GM12878 (cell line): Measurements from ENCODE around the gene IBTK. TPM values are rescaled to one million over a fixed set of nuclear protein-coding genes. Genes with fewer than 3 reads are reported as not detected.

Source experiments
- CHD2 ChIP-seq: IDR thresholded peaks from 2 replicates; pipeline ENCODE4 v1.6.1; 2011; ENCODE audit warnings: low read depth, low read length, improper control_type of control experiment, borderline replicate concordance
- FOXM1 ChIP-seq: IDR thresholded peaks from 2 replicates; pipeline ENCODE4 v1.6.1; 2012; ENCODE audit warnings: low read depth, mild to moderate bottlenecking, inconsistent platforms, low read length, moderate library complexity
- HDAC2 ChIP-seq: fragments of 200-600 bp; sonication (generic); IDR thresholded peaks from 2 replicates; pipeline ENCODE4 v1.6.1; 2017
- HDAC6 ChIP-seq: fragments of 200-600 bp; sonication (generic); IDR thresholded peaks from one replicate; pipeline ENCODE4 v1.8.0; 2017; ENCODE audit warnings: antibody characterized with exemption; ENCODE audit not compliant: unreplicated experiment
- HDGF ChIP-seq: fragments of 450-650 bp; IDR thresholded peaks from 2 replicates; pipeline ENCODE4 v1.6.1; 2016; ENCODE audit warnings: antibody characterized with exemption
- IKZF2 ChIP-seq, 2 experiments: fragments of 450-650 bp; IDR thresholded peaks; 2 replicates each; pipeline ENCODE4 v1.6.1; 2017; ENCODE audit warnings: mild to moderate bottlenecking in 2 of 2, moderate library complexity in 2 of 2
- JUND ChIP-seq: IDR thresholded peaks from 2 replicates; pipeline ENCODE4 v1.6.1; 2012; ENCODE audit warnings: low read depth, mild to moderate bottlenecking, low read length, improper control_type of control experiment, moderate library complexity
- KAT2A ChIP-seq: conservative IDR thresholded peaks from 2 replicates; pipeline ENCODE4 v1.6.1; 2011; ENCODE audit warnings: low read depth, low read length; ENCODE audit not compliant: control insufficient read depth
- KDM1A ChIP-seq: fragments of 200-600 bp; sonication (generic); IDR thresholded peaks from 2 replicates; pipeline ENCODE4 v1.6.1; 2016; ENCODE audit warnings: borderline replicate concordance
- SIX5 ChIP-seq: IDR thresholded peaks from 2 replicates; pipeline ENCODE4 v1.6.1; 2011; ENCODE audit warnings: mild to moderate bottlenecking, low read depth, low read length, moderate library complexity; ENCODE audit not compliant: severe bottlenecking
- SREBF1 ChIP-seq: IDR thresholded peaks from 2 replicates; pipeline ENCODE4 v1.6.1; 2012; ENCODE audit warnings: mild to moderate bottlenecking, low read length
- ZNF592 ChIP-seq: fragments of 450-650 bp; IDR thresholded peaks from 2 replicates; pipeline ENCODE4 v1.6.1; 2017; ENCODE audit warnings: mild to moderate bottlenecking, moderate library complexity
- polyA plus RNA-seq, 11 experiments: library from polyadenylated mRNA; depleted of rRNA in 4 of 11; unstranded in 6 of 11; stranded (reverse) in 5 of 11; fragments of >200 nt; fragmentation: Nextera tagmentation in 4 of 11; fragmentation: Illumina TruSeq in 1 of 11; extraction: Ambion mirVana in 4 of 11; extraction: Trizol in 1 of 11; gene quantifications; 1 replicate in 1 of 11; 2 replicates in 10 of 11; pipeline versions ENCODE4 v1.2.1 to v1.2.3, GENCODE V29; 2011 to 2016; ENCODE audit warnings: inconsistent platforms in 2 of 11, missing spikeins in 2 of 11, low read depth in 1 of 11
- total RNA-seq, 4 experiments: library from RNA; depleted of rRNA in 3 of 4; stranded (reverse); fragments of >200 nt in 3 of 4; fragmentation: Illumina TruSeq in 1 of 4; extraction: Trizol in 1 of 4; gene quantifications; 2 replicates each; pipeline versions ENCODE4 v1.2.1 to v1.2.3, GENCODE V29; 2013 to 2021
- TF ChIP-seq, protein P1 (sequence below): IDR thresholded peaks from 2 replicates; pipeline ENCODE4 v1.6.1; 2012; ENCODE audit warnings: improper control_type of control experiment, low read depth, low read length; ENCODE audit not compliant: insufficient replicate concordance
- TF ChIP-seq, protein P2 (sequence below): IDR thresholded peaks from 2 replicates; pipeline ENCODE4 v1.6.1; 2012; ENCODE audit warnings: low read depth, low read length, improper control_type of control experiment
- TF ChIP-seq, protein P3 (sequence below): IDR thresholded peaks from 2 replicates; pipeline ENCODE4 v1.6.1; 2011; ENCODE audit warnings: mild to moderate bottlenecking, low read depth, low read length, moderate library complexity; ENCODE audit not compliant: insufficient replicate concordance
- TF ChIP-seq, protein P4 (sequence below): fragments of 450-650 bp; IDR thresholded peaks from 2 replicates; pipeline ENCODE4 v1.6.1; 2017; ENCODE audit warnings: low read depth, mild to moderate bottlenecking, moderate library complexity

IBTK gene
- total and polyA plus RNA-seq, 10 of the 15 experiments (the other 5 are each of a cell fraction or from before 2014, with no cell fraction given) = 12.0 to 32.1 (median 20.9) TPM

DNA sequence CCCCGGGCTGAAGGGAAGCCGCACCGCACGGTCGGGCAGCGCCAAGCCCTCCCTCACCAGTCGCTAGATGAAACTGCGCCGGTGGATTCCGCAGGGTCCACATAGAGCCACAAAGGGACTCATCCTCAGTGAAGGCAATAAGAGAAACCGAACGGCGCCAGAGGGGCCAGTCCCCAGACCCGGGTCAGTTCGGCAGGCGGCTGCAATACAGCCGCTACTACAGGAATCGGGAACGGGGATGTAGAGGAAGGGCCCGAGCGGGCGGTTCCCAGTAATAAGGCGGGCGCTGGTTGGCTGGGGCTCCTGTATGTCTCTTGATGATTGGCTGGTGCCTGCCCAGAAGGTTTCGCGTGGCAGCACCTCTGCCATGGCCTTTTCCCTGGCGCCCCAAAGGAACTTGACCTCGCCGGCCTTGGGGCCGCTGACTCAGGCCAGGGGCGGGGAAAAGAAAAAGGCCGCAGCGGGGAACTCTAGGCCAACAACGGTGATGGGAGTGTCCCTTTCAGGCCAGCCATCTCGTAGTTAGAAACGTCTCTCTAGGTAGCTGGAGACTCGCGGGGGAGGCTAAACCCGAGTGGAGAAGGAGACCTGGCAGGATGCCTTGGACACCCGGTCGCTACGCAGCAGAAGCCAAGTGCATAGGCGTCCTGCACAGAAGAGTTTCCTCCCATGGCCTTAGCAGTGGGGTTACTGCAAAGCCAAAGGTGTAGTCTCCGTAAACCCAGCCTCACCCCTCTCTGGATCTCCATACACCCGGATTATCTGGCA lies at the start of gene IBTK (continued):
- TF ChIP-seq, protein P1, sequence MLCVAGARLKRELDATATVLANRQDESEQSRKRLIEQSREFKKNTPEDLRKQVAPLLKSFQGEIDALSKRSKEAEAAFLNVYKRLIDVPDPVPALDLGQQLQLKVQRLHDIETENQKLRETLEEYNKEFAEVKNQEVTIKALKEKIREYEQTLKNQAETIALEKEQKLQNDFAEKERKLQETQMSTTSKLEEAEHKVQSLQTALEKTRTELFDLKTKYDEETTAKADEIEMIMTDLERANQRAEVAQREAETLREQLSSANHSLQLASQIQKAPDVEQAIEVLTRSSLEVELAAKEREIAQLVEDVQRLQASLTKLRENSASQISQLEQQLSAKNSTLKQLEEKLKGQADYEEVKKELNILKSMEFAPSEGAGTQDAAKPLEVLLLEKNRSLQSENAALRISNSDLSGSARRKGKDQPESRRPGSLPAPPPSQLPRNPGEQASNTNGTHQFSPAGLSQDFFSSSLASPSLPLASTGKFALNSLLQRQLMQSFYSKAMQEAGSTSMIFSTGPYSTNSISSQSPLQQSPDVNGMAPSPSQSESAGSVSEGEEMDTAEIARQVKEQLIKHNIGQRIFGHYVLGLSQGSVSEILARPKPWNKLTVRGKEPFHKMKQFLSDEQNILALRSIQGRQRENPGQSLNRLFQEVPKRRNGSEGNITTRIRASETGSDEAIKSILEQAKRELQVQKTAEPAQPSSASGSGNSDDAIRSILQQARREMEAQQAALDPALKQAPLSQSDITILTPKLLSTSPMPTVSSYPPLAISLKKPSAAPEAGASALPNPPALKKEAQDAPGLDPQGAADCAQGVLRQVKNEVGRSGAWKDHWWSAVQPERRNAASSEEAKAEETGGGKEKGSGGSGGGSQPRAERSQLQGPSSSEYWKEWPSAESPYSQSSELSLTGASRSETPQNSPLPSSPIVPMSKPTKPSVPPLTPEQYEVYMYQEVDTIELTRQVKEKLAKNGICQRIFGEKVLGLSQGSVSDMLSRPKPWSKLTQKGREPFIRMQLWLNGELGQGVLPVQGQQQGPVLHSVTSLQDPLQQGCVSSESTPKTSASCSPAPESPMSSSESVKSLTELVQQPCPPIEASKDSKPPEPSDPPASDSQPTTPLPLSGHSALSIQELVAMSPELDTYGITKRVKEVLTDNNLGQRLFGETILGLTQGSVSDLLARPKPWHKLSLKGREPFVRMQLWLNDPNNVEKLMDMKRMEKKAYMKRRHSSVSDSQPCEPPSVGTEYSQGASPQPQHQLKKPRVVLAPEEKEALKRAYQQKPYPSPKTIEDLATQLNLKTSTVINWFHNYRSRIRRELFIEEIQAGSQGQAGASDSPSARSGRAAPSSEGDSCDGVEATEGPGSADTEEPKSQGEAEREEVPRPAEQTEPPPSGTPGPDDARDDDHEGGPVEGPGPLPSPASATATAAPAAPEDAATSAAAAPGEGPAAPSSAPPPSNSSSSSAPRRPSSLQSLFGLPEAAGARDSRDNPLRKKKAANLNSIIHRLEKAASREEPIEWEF = no peak
- TF ChIP-seq, protein P2, sequence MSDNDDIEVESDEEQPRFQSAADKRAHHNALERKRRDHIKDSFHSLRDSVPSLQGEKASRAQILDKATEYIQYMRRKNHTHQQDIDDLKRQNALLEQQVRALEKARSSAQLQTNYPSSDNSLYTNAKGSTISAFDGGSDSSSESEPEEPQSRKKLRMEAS = no peak; the same call in 1 of the 2 replicates
- no peak for TF ChIP-seq KDM1A
- TF ChIP-seq ZNF592 = peak; percentile 94
- TF ChIP-seq CHD2 = peak; percentile 91
- no peak for TF ChIP-seq HDAC6
- no peak for TF ChIP-seq HDAC2
- TF ChIP-seq HDGF = peak; percentile 25; the same call in 1 of the 2 replicates
- TF ChIP-seq, protein P3, sequence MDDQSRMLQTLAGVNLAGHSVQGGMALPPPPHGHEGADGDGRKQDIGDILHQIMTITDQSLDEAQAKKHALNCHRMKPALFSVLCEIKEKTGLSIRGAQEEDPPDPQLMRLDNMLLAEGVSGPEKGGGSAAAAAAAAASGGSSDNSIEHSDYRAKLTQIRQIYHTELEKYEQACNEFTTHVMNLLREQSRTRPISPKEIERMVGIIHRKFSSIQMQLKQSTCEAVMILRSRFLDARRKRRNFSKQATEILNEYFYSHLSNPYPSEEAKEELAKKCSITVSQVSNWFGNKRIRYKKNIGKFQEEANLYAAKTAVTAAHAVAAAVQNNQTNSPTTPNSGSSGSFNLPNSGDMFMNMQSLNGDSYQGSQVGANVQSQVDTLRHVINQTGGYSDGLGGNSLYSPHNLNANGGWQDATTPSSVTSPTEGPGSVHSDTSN = peak; percentile 58
- no peak; the same call in 1 of the 2 replicates for TF ChIP-seq JUND
- no peak for TF ChIP-seq FOXM1
- no peak for TF ChIP-seq SIX5
- peak; percentile 45 to 53; a peak in 3 of 4 replicates for TF ChIP-seq IKZF2 (IDR thresholded peaks at IDR 0.05)
- no peak for TF ChIP-seq KAT2A
- TF ChIP-seq, protein P4, sequence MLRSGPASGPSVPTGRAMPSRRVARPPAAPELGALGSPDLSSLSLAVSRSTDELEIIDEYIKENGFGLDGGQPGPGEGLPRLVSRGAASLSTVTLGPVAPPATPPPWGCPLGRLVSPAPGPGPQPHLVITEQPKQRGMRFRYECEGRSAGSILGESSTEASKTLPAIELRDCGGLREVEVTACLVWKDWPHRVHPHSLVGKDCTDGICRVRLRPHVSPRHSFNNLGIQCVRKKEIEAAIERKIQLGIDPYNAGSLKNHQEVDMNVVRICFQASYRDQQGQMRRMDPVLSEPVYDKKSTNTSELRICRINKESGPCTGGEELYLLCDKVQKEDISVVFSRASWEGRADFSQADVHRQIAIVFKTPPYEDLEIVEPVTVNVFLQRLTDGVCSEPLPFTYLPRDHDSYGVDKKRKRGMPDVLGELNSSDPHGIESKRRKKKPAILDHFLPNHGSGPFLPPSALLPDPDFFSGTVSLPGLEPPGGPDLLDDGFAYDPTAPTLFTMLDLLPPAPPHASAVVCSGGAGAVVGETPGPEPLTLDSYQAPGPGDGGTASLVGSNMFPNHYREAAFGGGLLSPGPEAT = 0 out of 2 replicates have a peak, but pooled peaks have one; percentile 44
- no peak for TF ChIP-seq SREBF1
